Stimulated activated effector memory CD8-positive, alpha-beta T cell treated with anti-CD3 and anti-CD28 coated beads, Interleukin-12 subunit alpha, Interleukin-12 subunit beta, amount 100 ng/mL, for 72 hours (primary cell): Measurements from ENCODE around the gene STRAP.
"Not testable (repeated sequence)": the region's sequence is repeated elsewhere in the genome, so short reads cannot be mapped to it uniquely, and the experiment has no call there.

Experiments used
- ATAC-seq: fragments of 150-1000 bp; cut with Tn5 transposase; 2 replicates; pipeline ENCODE4 v1.10.0; 2021
- DNase-seq, 2 donors: peaks; one replicate each; pipeline ENCODE4 v3.0.0; 2021 to 2022; ENCODE audit warnings: low spot score in 2 of 2
- H3K27ac Mint-ChIP-seq: one replicate; pipeline ENCODE4 v1.8.0; 2022; ENCODE audit warnings: mild to moderate bottlenecking, mixed read lengths
- H3K36me3 Mint-ChIP-seq: one replicate; pipeline ENCODE4 v1.8.0; 2022; ENCODE audit warnings: mild to moderate bottlenecking, mixed read lengths
- H3K4me1 Mint-ChIP-seq: one replicate; pipeline ENCODE4 v1.8.0; 2022; ENCODE audit warnings: mixed read lengths
- H3K4me3 Mint-ChIP-seq: one replicate; pipeline ENCODE4 v1.8.0; 2022; ENCODE audit warnings: mild to moderate bottlenecking, mixed read lengths
- H3K9me3 Mint-ChIP-seq: one replicate; pipeline ENCODE4 v1.8.0; 2022; ENCODE audit warnings: mixed read lengths

Gene STRAP

DNA sequence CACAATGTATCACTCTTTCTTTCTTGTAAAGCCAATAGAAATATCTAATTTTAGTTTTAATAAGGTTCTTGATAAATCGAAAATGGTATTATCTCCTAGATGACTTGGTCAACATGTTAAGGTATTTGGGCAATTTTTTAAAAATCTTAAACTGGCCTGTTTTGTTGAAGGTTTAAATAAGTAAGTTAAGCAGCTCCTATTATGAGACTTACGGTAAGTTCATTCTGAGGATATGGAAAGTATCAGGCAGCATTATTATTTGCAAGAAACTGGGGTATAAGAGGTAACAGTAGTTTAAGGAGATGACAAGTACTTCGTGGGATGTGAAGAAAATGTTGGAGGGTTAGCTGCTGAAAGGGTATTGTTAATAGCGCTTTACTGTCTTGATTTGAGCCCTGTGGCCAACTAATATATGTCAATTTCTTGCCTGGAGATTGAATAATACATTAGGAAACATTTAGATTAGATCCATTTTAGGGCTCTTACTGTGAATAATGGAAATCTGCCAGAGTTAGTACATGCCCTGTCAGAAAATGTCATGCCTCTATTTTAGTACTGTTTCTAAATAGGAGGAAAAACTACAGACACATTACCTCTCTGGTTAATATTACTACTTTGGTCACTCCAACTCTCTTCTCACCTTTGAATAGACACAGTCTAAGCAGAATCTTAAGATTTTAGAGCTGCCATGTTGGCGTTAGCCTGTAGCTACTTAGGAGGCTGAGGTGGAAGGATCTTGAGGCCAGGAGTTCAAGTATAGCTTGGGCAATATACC is 5.0 kb downstream of the STRAP start:
- H3K36me3 Mint-ChIP-seq: peaks cover 95% of the 10 kb centered on the region
- no peak for DNase-seq
- ATAC-seq: no peak
- no peak overlapping the region for H3K27ac Mint-ChIP-seq
- peaks cover 52% of the 10 kb centered on the region for H3K4me1 Mint-ChIP-seq
- no peaks in the 10 kb centered on the region for H3K9me3 Mint-ChIP-seq
- no peak overlapping the region for H3K4me3 Mint-ChIP-seq

DNA sequence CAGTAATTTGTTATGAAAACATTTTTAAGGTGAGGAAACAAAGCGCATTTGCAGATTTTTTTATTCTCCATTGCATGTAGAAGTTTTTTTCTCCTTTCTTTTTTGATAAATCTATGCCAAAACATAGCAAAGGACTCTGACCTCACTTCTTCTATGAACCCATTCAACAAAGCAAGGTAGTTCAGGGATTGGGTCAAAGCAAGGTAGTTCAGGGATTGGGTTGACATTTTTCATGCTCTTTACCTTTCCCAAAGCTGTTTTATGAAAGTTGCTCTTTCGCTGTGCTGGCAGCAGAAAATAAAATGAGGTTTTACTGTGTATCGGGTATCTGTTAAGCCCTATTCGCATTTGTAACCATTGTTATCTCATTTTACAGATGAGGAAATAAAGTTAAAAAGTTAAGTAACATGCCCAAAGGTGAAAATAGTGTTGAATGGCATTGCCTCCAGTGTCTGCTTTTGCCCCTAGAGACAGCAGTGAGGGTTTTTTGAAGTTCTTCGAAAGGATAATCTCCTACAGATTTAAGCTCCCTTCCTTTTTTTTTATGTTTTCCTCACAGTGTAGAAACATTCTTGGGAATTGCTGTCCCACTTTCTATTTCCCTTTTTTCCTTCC is 10.6 kb downstream of the STRAP start:
- DNase-seq: no peak
- peaks cover 93% of the 10 kb centered on the region for H3K36me3 Mint-ChIP-seq
- H3K4me1 Mint-ChIP-seq: peaks cover 19% of the 10 kb centered on the region
- no peaks in the 10 kb centered on the region for H3K9me3 Mint-ChIP-seq
- no peak for ATAC-seq
- no peak overlapping the region for H3K4me3 Mint-ChIP-seq
- H3K27ac Mint-ChIP-seq: no peak overlapping the region

DNA sequence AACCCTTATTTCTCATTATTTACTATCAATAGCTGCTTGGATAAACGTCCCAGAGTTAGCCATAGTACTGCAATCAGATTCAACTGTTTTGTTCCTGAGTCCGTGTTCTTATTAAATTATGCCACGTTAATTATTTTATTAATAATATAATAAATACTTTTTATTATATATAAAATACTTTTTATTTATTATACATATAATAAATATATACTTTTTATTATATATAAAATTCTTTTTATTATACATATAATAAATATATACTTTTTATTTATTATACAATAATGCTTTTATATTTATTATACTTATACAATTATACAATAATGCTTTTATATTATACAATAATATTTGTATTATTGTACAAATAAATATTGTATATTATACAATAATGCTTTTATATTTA is 11.1 kb downstream of the STRAP start:
- H3K27ac Mint-ChIP-seq: no peak overlapping the region
- peaks cover 93% of the 10 kb centered on the region for H3K36me3 Mint-ChIP-seq
- ATAC-seq: no peak

DNA sequence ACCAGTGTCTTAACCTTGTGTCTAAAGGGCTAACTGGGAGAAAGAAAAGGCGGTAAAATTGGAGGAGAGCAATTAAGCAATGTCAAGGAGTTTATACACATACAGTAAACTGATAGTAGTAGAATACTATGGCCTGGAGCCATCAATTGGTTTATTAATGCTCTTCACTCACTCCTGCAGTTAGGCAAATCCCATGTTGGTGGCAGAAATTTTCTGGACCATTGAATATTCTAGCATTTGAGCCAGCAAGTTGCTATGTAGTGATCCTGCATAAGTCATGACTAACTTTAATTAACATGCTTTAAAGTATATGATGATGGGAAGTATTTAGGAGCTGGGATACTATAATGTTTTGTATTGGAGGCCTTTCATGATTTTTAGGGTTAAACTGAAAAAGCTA is 14.7 kb downstream of the STRAP start:
- DNase-seq: no peak
- Mint-ChIP-seq H3K36me3 (peaks cover 97% of the 10 kb centered on the region), H3K4me1 (no peaks in the 10 kb centered on the region), H3K27ac (no peak overlapping the region), H3K9me3 (no peaks in the 10 kb centered on the region), H3K4me3 (no peak overlapping the region)
- ATAC-seq: no peak

More for the DNA sequence above, 11.1 kb downstream of the STRAP start:
- DNase-seq: no peak
- Mint-ChIP-seq H3K4me3 (no peak overlapping the region), H3K4me1 (peaks cover 14% of the 10 kb centered on the region), H3K9me3 (no peaks in the 10 kb centered on the region)

DNA sequence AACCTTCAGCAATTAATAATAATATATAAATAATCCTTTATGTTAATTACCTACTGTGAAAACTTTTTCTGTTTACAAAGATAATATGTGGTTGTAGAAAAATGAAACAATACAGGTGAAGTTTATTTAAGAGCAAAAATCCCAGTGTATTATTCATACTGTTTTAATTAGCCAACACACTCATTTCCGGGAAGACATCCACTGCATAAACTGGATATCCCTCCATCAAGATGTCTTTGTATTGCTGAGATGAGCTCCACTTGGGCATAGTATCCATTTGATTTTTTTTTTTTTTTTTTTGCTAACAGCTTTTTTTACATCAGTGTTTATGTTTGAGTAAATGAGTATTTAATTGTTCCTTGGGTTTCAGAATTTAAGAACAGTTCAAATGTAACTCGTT is 15.2 kb downstream of the STRAP start:
- no peak for DNase-seq
- no peak overlapping the region for H3K4me3 Mint-ChIP-seq
- H3K36me3 Mint-ChIP-seq: peaks cover 97% of the 10 kb centered on the region
- no peaks in the 10 kb centered on the region for H3K4me1 Mint-ChIP-seq
- ATAC-seq: no peak
- no peak overlapping the region for H3K27ac Mint-ChIP-seq
- no peaks in the 10 kb centered on the region for H3K9me3 Mint-ChIP-seq

DNA sequence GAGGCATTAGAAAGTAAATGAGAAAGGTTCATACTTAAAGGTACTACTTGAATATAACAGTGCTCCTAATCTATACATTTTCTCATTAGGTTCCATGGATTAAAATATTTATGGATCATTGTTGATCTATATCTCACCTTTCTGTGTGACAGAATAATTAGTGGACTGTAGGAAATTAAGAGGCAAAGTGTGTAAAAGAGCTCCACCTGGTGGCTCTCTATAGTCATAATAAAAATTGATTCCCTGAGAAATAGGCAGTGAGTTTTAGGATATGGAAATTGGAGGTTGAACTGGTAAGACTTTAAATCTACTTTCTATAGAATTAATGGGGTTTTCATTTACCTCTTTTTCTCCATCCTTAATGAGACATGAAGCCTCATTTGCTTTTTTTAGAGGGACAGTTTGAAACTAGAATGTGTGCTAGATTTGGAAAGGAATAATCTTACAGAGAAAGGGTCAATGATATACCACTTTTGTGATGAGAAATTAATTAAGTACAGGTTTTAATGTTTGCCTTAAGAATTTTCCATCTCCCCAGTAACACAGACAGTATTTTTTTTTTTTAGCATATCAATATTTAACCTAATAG is 17.2 kb downstream of the STRAP start:
- Mint-ChIP-seq H3K9me3 (no peaks in the 10 kb centered on the region), H3K4me3 (no peak overlapping the region), H3K27ac (no peak overlapping the region), H3K4me1 (no peaks in the 10 kb centered on the region), H3K36me3 (peaks cover 99% of the 10 kb centered on the region)
- DNase-seq (no peak), ATAC-seq (no peak)

DNA sequence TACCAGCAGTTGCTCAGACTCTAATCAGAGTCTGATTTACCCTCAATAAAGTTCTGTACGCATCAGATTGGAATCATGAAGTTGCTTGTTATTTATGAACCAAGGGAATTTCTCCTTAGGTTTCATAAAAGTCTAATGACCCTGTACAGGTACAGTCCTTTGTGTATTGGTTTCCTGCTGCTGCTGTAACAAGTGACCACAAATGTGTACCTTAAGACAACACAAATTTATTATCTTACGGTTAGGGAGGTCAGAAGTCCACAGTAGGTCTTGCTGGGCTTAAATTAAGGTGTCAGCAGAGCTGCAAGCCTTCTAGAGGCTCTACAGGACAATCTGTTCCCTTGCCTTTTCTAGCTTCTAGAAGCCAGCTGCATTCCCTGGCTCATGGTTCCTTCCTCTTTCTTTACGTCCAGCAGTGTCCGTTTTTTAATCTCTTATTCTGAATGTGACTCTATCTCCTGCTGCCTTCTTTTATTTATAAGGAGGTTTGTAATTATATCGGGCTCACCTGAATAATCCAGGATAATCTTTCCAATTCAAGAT is 22.3 kb downstream of the STRAP start:
- Mint-ChIP-seq H3K36me3 (peaks cover 49% of the 10 kb centered on the region), H3K9me3 (no peaks in the 10 kb centered on the region), H3K4me1 (no peaks in the 10 kb centered on the region), H3K4me3 (no peak overlapping the region), H3K27ac (no peak overlapping the region)
- DNase-seq (no peak), ATAC-seq (no peak)

DNA sequence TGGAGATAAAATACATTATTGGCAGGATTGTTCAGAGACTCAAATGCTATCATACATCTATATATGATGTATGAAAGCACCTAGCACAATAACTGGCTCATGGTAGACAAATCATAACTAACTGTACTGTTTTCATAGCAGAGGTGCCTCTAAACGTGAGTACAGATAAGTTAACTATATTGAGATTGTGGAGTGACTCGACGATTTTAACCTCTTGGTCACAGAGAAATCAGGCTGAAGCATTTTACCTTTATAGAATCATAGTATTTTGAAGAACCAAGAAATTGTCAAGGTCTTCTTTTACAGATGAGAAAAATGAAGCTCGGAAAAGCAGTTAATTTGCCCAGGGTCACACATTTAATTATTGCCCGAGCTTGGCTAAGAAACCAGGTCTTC is 28.3 kb downstream of the STRAP start:
- Mint-ChIP-seq H3K36me3 (no peaks in the 10 kb centered on the region), H3K9me3 (no peaks in the 10 kb centered on the region)

DNA sequence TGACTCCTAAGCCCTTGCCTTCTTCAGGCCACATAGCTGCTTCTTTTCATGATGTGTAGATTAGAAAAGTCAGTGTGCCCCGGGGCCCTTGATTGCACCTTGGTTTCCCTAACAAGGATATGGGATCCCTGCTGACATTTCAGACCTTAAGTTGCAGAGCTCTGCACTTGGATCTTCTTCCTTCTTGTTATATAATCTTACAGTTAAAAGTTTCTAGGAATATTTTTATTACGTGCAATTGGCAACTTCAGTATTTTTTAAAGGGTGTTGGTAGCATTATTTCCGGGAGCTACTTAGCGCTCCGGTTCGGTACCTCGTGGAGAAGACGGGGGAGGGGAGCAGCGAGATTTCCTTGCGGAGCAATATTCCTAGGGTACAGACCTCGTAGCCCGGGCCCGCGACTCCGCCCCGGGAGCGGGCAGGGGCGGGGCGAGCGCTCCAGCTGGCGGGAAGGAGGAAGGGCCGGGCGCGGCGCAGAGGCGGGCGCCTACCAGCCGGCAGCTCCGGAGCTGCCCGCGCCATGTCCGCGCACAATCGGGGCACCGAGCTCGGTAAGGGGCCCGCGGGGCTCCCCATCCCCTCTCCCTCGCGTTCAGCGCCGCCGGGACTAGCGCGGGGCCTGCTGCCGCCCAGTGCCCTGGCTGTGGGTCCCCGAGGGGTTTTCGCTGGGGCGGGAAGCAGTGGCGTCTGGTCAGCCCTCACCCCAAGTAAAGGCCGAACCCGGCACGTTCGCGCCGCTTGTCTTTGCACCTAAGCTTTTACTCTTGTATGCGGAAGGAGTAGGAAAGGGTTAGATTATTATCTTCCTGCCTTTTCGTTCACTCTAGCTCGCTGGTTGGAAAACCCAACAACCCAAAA is 28.9 kb downstream of the STRAP start, which contains the start of gene DERA:
Gene DERA (plus strand): TSS at position 469 of the 858 bp plus-strand sequence. CDS start 52 bp downstream, at position 521.
- Mint-ChIP-seq H3K27ac (peak within 1 kb of the TSS; percentile 92), H3K36me3 (no peaks in the 10 kb centered on the region), H3K4me3 (peak within 1 kb of the TSS; percentile 79), H3K4me1 (peaks cover 11% of the 10 kb centered on the region), H3K9me3 (no peaks in the 10 kb centered on the region)
- peak; percentile 95 for ATAC-seq
- DNase-seq: peak; percentile 49 to 74

More for the DNA sequence above, 28.3 kb downstream of the STRAP start:
- no peak for DNase-seq
- no peak for ATAC-seq
- peaks cover 11% of the 10 kb centered on the region for H3K4me1 Mint-ChIP-seq
- H3K27ac Mint-ChIP-seq: peak overlapping the region; percentile 92
- H3K4me3 Mint-ChIP-seq: peak overlapping the region; percentile 79

DNA sequence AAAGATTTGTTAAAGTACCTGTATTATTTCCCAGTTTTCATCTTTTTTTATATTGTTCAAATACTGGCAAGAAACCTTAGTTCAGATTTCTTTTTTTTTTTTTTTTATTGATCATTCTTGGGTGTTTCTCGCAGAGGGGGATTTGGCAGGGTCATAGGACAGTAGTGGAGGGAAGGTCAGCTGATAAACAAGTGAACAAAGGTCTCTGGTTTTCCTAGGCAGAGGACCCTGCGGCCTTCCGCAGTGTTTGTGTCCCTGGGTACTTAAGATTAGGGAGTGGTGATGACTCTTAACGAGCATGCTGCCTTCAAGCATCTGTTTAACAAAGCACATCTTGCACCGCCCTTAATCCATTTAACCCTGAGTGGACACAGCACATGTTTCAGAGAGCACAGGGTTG is 29.7 kb downstream of the STRAP start:
- Mint-ChIP-seq H3K4me3 (peak overlapping the region; percentile 79), H3K27ac (peak overlapping the region; percentile 92), H3K4me1 (peaks cover 11% of the 10 kb centered on the region)
- not testable (repeated sequence) for H3K36me3 Mint-ChIP-seq, DNase-seq, ATAC-seq, H3K9me3 Mint-ChIP-seq

DNA sequence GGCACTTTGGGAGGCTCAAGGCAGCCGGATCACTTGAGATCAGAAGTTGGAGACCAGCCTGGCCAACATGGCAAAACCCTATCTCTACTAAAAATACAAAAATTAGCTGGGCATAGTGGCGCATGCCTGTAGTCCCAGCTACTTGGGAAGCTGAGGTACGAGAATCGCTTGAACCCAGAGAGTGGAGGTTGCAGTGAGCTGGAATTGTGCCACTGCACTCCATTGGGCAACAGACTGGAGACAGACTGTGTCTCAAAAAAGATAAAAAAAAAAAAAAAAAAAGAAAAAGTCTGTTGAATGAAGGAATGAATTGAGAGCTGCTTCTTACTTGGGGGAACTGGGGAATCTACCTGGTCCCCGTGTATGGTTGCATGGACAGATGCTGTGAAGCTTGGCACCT is 31.9 kb downstream of the STRAP start:
- ATAC-seq, DNase-seq, H3K27ac Mint-ChIP-seq, H3K9me3 Mint-ChIP-seq, H3K4me3 Mint-ChIP-seq, H3K36me3 Mint-ChIP-seq: not testable (repeated sequence)
- H3K4me1 Mint-ChIP-seq: peaks cover 18% of the 10 kb centered on the region

DNA sequence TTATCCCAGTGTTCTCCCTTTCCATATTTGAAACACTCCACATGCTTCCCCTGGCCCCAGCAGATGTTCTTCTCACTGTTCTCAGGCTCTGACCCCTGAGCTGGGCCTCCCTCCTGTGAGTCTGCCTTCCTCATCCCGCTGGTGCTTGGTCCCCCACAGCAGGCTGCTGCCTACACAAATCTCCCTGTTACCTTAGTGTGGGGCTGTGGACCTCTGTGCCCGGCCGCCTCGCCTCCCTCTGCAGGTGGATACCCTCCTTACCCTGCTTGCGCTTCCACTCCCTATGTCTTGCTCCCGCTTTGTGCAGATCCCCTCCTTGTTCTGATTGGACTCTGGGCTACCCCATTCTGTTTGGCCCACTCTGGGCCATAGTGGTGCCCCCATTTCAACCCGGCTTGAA is 35.9 kb downstream of the STRAP start:
- no peaks in the 10 kb centered on the region for H3K9me3 Mint-ChIP-seq
- H3K27ac Mint-ChIP-seq: no peak overlapping the region
- no peaks in the 10 kb centered on the region for H3K36me3 Mint-ChIP-seq
- DNase-seq (no peak), ATAC-seq (no peak)
- H3K4me1 Mint-ChIP-seq: peaks cover 6% of the 10 kb centered on the region
- no peak overlapping the region for H3K4me3 Mint-ChIP-seq

DNA sequence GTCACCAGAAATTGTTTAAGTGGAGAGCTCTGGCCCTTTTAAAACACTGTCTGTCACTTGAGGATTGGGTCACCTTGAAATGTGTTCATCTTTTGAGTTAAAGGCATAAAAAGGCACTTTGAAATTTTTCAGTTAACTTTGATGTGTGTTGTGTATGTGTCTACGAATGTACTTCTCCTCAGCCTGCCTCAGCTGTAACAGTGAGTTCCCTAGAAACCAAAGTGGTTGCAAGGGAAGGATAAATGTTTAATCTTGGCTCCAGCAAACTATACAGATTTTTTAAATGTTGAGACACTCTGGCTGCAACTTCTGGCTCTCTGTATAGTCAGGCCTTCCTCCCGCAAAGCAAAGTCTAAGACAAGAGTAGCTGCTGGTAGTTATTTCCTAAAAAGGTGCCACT is 37.2 kb downstream of the STRAP start:
- Mint-ChIP-seq H3K36me3 (no peaks in the 10 kb centered on the region), H3K4me1 (peaks cover 6% of the 10 kb centered on the region), H3K4me3 (no peak overlapping the region), H3K27ac (no peak overlapping the region), H3K9me3 (no peaks in the 10 kb centered on the region)
- ATAC-seq (no peak), DNase-seq (no peak)

DNA sequence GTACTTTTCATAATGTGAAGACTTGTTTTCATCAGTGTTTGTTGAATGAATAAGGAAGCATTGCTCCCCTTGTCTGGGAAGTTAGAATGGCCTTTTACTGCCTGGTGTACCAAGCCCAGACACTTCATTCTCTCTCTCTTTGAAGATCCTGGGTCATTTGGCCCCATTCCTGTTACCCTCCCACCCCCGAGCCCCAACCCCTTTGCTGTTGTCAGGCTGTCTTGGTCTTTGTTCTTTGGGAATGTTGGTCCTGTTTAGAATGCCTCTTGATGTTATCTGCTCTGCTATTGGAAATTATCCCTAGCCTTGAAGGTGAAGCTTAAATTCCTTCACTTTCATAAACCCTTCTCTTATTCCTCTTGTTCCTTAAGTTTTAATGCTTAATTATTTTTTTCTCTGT is 42.8 kb downstream of the STRAP start:
- ATAC-seq (no peak), DNase-seq (no peak)
- Mint-ChIP-seq H3K27ac (no peak overlapping the region), H3K9me3 (no peaks in the 10 kb centered on the region), H3K4me3 (no peak overlapping the region), H3K36me3 (no peaks in the 10 kb centered on the region), H3K4me1 (no peaks in the 10 kb centered on the region)

DNA sequence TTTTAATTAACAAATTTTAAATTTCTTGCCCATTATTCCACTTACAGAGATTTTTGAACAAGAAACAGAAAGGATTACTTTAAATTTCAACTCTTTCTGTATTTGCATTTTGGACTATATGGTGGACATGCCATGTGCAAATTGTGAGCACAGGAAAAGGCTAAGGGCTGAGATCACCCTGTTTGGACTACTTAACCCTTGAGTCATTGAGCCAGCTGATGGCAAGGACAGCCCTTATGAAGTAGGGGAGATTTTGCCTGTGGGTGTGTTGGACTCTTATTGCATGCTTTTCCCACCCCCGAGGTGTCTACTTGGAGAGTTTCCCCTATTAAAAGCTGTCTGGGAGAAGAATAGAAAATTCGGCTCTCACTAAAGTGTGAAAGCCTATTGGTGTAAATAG is 46.2 kb downstream of the STRAP start:
- Mint-ChIP-seq H3K9me3 (no peaks in the 10 kb centered on the region), H3K4me3 (no peak overlapping the region), H3K4me1 (no peaks in the 10 kb centered on the region), H3K36me3 (no peaks in the 10 kb centered on the region), H3K27ac (no peak overlapping the region)
- ATAC-seq (no peak), DNase-seq (no peak)
